ENCODE measurements around the gene ADAD1. TPM values are rescaled to one million over a fixed set of nuclear protein-coding genes. Genes with fewer than 3 reads are reported as not detected.

ADAD1 gene
- total RNA-seq, 1 experiment from 2014 or later: not detected

DNA sequence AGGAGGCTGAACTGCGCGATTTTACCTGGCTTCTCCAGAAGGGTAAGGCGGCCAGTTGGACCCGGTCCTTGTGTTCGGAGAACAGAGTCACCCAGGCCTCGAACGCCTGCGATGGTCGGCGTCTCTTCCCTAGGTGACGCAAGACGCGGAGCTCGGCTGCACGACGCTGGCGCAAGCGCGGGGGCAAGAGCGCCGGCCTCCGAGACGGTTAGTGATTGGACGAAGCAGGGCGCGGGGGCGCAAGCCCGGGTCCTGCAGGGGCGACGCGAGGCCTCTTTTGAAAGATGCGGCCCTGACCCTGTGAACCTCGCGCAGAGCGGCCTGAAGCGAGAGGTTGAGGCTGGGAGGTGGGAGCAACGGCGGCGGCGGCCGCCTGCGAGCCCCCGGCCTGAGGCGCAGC, 428 bp downstream of the ADAD1 start (continued):
- TF ChIP-seq SIN3A (IDR thresholded peaks at IDR 0.05; ENCODE audit: low read depth) (no peak), JUND (IDR thresholded peaks at IDR 0.05) (no peak), TCF7L2 (IDR thresholded peaks at IDR 0.05; ENCODE audit: borderline replicate concordance, extremely low read depth, insufficient read depth, insufficient read length) (no peak)
- TF ChIP-seq, protein P1, sequence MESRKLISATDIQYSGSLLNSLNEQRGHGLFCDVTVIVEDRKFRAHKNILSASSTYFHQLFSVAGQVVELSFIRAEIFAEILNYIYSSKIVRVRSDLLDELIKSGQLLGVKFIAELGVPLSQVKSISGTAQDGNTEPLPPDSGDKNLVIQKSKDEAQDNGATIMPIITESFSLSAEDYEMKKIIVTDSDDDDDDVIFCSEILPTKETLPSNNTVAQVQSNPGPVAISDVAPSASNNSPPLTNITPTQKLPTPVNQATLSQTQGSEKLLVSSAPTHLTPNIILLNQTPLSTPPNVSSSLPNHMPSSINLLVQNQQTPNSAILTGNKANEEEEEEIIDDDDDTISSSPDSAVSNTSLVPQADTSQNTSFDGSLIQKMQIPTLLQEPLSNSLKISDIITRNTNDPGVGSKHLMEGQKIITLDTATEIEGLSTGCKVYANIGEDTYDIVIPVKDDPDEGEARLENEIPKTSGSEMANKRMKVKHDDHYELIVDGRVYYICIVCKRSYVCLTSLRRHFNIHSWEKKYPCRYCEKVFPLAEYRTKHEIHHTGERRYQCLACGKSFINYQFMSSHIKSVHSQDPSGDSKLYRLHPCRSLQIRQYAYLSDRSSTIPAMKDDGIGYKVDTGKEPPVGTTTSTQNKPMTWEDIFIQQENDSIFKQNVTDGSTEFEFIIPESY (IDR thresholded peaks at IDR 0.05; ENCODE audit: extremely low read depth, insufficient replicate concordance, low read length): no peak

DNA sequence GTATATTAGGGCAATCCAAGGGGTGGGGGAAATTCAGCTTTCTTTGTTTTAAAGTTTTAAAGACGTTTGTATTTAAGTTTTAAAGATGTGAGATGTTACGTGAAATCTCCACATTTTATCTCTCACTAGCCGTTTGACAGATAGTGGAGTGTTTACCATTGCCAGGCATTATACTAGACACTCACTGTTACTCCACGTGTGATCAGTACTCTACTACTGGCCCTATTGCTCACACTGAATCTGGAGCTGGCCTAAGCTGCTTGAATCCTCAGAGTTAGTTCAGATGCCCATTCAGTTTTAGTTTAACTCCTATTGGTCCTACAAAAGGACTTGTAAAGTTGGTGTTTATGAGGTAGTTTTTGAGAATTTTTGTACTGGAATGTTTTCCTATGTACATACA, 4.5 kb downstream of the ADAD1 start:
- Histone ChIP-seq H3K9me2 (ENCODE audit: insufficient read depth) (no peaks in the 10 kb centered on the region), H3K79me2 (ENCODE audit: insufficient read depth, low read length) (no peaks in the 10 kb centered on the region), H3K9ac (ENCODE audit: low read length) (no peak overlapping the region), H3K4me2 (ENCODE audit: low read length) (no peak overlapping the region), H2AFZ (ENCODE audit: low read depth, low read length, poor library complexity, severe bottlenecking) (no peak overlapping the region), H4K20me1 (ENCODE audit: insufficient read depth) (no peaks in the 10 kb centered on the region), H3K4me1 (ENCODE audit: control insufficient read depth in 1 of 2, insufficient read depth in 2 of 2, low read length in 2 of 2) (no peaks in the 10 kb centered on the region), H3K4me3 (replicated peaks in 1 of 2; ENCODE audit: low read depth in 1 of 2, low read length in 2 of 2) (no peak overlapping the region), H3K9me3 (ENCODE audit: control insufficient read depth in 1 of 2, insufficient read depth in 1 of 2, low read depth in 1 of 2, low read length in 2 of 2) (no peaks in the 10 kb centered on the region), H3K36me3 (ENCODE audit: control insufficient read depth in 1 of 2, insufficient read depth in 2 of 2, low read length in 2 of 2) (no peaks in the 10 kb centered on the region), H3K27me3 (ENCODE audit: insufficient read depth, low read length) (no peaks in the 10 kb centered on the region), H3K27ac (ENCODE audit: low read depth, low read length) (no peak overlapping the region)
- no peak for ATAC-seq
- TF ChIP-seq FOSL1 (IDR thresholded peaks at IDR 0.05; ENCODE audit: low read depth): no peak
- TF ChIP-seq SRF (IDR thresholded peaks at IDR 0.05; ENCODE audit: low read depth): no peak
- TF ChIP-seq CEBPB (IDR thresholded peaks at IDR 0.05; ENCODE audit: low read depth): no peak
- TF ChIP-seq, protein P2, sequence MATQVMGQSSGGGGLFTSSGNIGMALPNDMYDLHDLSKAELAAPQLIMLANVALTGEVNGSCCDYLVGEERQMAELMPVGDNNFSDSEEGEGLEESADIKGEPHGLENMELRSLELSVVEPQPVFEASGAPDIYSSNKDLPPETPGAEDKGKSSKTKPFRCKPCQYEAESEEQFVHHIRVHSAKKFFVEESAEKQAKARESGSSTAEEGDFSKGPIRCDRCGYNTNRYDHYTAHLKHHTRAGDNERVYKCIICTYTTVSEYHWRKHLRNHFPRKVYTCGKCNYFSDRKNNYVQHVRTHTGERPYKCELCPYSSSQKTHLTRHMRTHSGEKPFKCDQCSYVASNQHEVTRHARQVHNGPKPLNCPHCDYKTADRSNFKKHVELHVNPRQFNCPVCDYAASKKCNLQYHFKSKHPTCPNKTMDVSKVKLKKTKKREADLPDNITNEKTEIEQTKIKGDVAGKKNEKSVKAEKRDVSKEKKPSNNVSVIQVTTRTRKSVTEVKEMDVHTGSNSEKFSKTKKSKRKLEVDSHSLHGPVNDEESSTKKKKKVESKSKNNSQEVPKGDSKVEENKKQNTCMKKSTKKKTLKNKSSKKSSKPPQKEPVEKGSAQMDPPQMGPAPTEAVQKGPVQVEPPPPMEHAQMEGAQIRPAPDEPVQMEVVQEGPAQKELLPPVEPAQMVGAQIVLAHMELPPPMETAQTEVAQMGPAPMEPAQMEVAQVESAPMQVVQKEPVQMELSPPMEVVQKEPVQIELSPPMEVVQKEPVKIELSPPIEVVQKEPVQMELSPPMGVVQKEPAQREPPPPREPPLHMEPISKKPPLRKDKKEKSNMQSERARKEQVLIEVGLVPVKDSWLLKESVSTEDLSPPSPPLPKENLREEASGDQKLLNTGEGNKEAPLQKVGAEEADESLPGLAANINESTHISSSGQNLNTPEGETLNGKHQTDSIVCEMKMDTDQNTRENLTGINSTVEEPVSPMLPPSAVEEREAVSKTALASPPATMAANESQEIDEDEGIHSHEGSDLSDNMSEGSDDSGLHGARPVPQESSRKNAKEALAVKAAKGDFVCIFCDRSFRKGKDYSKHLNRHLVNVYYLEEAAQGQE (IDR thresholded peaks at IDR 0.05; ENCODE audit: low read depth): no peak
- no peak for TF ChIP-seq TCF7L2 (IDR thresholded peaks at IDR 0.05; ENCODE audit: borderline replicate concordance, extremely low read depth, insufficient read depth, insufficient read length)
- no peak for TF ChIP-seq CBX3 (IDR thresholded peaks at IDR 0.05; ENCODE audit: low read depth)
- TF ChIP-seq ZFX (IDR thresholded peaks at IDR 0.05): no peak
- no peak for TF ChIP-seq ELF1 (IDR thresholded peaks at IDR 0.05; ENCODE audit: borderline replicate concordance, low read depth)
- TF ChIP-seq JUND (IDR thresholded peaks at IDR 0.05): no peak
- no peak for TF ChIP-seq SIN3A (IDR thresholded peaks at IDR 0.05; ENCODE audit: low read depth)
- TF ChIP-seq EGR1 (IDR thresholded peaks at IDR 0.05; ENCODE audit: low read depth): no peak
- no peak for TF ChIP-seq ZNF274 (IDR thresholded peaks at IDR 0.05; ENCODE audit: low read depth, low read length)
- POLR2A ChIA-PET: no interaction called here
- CTCF ChIA-PET: no interaction called here
- intact Hi-C loops (cut with micrococcal nuclease): no loop called here
- no TSS peak for BruUV-seq (replicated peaks)
- DNase-seq (ENCODE audit: low read depth, low spot score): no peak
- RAD21 ChIA-PET (ENCODE audit: low non-redundant PET in 1 of 2, low total read pairs in 2 of 2, uncharacterized antibody in 2 of 2, unreplicated experiment in 2 of 2): no interaction called here

Data from HCT116 (cell line).